GM23338 (cell line): ENCODE data around the gene MAPK11. TPM values are rescaled to one million over a fixed set of nuclear protein-coding genes. Genes with fewer than 3 reads are reported as not detected.

Source experiments
- ATAC-seq: fragments of 200-7000 bp; cut with Tn5 transposase; 3 replicates; pipeline ENCODE4 v1.9.1; 2020
- DNase-seq: peaks from one replicate; pipeline ENCODE4 v3.0.0-alpha.2; 2015; ENCODE audit warnings: low spot score
- H2AFZ ChIP-seq: fragments of 200-600 bp; sonication (generic); 2 replicates; pipeline ENCODE4 v1.8.0; 2016; ENCODE audit warnings: antibody characterized with exemption, mild to moderate bottlenecking, moderate library complexity
- H3F3A ChIP-seq: fragments of 200-600 bp; sonication (generic); replicated peaks from 2 replicates; pipeline ENCODE4 v1.8.0; 2017; ENCODE audit warnings: antibody characterized with exemption, mixed run types, low read depth
- H3K27ac ChIP-seq: fragments of 200-600 bp; sonication (generic); 2 replicates; pipeline ENCODE4 v1.6.1; 2016; ENCODE audit warnings: low read depth
- H3K27me3 ChIP-seq: fragments of 200-600 bp; sonication (generic); 2 replicates; pipeline ENCODE4 v1.8.0; 2016; ENCODE audit warnings: mild to moderate bottlenecking, mixed run types, moderate library complexity; ENCODE audit not compliant: insufficient read depth
- H3K36me3 ChIP-seq: fragments of 200-600 bp; sonication (generic); 2 replicates; pipeline ENCODE4 v1.8.0; 2016; ENCODE audit warnings: mild to moderate bottlenecking; ENCODE audit not compliant: insufficient read depth
- H3K4me1 ChIP-seq: fragments of 200-600 bp; sonication (generic); 2 replicates; pipeline ENCODE4 v1.8.0; 2016; ENCODE audit warnings: mild to moderate bottlenecking, moderate library complexity; ENCODE audit not compliant: insufficient read depth
- H3K4me2 ChIP-seq: fragments of 200-600 bp; sonication (generic); 2 replicates; pipeline ENCODE4 v1.7.1; 2017; ENCODE audit warnings: mixed run types
- H3K4me3 ChIP-seq: fragments of 200-600 bp; sonication (generic); 2 replicates; pipeline ENCODE4 v1.6.1; 2016; ENCODE audit warnings: mixed run types
- H3K79me2 ChIP-seq: fragments of 200-600 bp; sonication (generic); replicated peaks from 2 replicates; pipeline ENCODE4 v1.8.0; 2017; ENCODE audit warnings: mild to moderate bottlenecking; ENCODE audit not compliant: insufficient read depth
- H3K9me2 ChIP-seq: fragments of 200-600 bp; sonication (generic); 2 replicates; pipeline ENCODE4 v1.8.0; 2017; ENCODE audit not compliant: insufficient read depth
- H4K20me1 ChIP-seq: fragments of 200-600 bp; sonication (generic); replicated peaks from 2 replicates; pipeline ENCODE4 v1.8.0; 2017; ENCODE audit warnings: mild to moderate bottlenecking; ENCODE audit not compliant: insufficient read depth
- H3K27ac Mint-ChIP-seq: 2 replicates; pipeline ENCODE4 v1.8.0; 2020; ENCODE audit warnings: inconsistent platforms, mild to moderate bottlenecking, moderate library complexity, mixed read lengths
- H3K27me3 Mint-ChIP-seq: 3 replicates; pipeline ENCODE4 v1.8.0; 2022; ENCODE audit warnings: low read depth, mild to moderate bottlenecking, moderate library complexity, mixed read lengths, inconsistent platforms; ENCODE audit not compliant: insufficient read depth, poor library complexity
- H3K36me3 Mint-ChIP-seq: 3 replicates; pipeline ENCODE4 v1.8.0; 2021; ENCODE audit warnings: low read depth, mild to moderate bottlenecking, inconsistent platforms, moderate library complexity, mixed read lengths
- H3K4me1 Mint-ChIP-seq: 3 replicates; pipeline ENCODE4 v1.8.0; 2020; ENCODE audit warnings: mild to moderate bottlenecking, inconsistent platforms, mixed read lengths
- H3K4me3 Mint-ChIP-seq: 3 replicates; pipeline ENCODE4 v1.8.0; 2021; ENCODE audit warnings: moderate library complexity, mild to moderate bottlenecking, inconsistent platforms, mixed read lengths
- H3K9me3 Mint-ChIP-seq: 3 replicates; pipeline ENCODE4 v1.8.0; 2020; ENCODE audit warnings: moderate library complexity, mild to moderate bottlenecking, inconsistent platforms, mixed read lengths
- CREB1 ChIP-seq: fragments of 250-450 bp; sonication (Bioruptor Pico); IDR thresholded peaks from 2 replicates; pipeline ENCODE4 v1.5.0; 2020; ENCODE audit warnings: low read depth, mild to moderate bottlenecking, moderate library complexity
- EZH2 ChIP-seq: fragments of 200-600 bp; sonication (generic); IDR thresholded peaks from one replicate; pipeline ENCODE4 v1.8.0; 2017; ENCODE audit warnings: antibody characterized with exemption, mild to moderate bottlenecking, low read depth; ENCODE audit not compliant: unreplicated experiment
- JUNB ChIP-seq: IDR thresholded peaks from one replicate; pipeline ENCODE4 v1.6.1; 2016; ENCODE audit warnings: antibody characterized with exemption; ENCODE audit not compliant: unreplicated experiment
- NANOG ChIP-seq: IDR thresholded peaks from 2 replicates; pipeline ENCODE4 v1.6.1; 2016; ENCODE audit warnings: antibody characterized with exemption, borderline replicate concordance
- POLR2AphosphoS5 ChIP-seq: IDR thresholded peaks from 2 replicates; pipeline ENCODE4 v1.6.1; 2016; ENCODE audit warnings: antibody characterized with exemption, low read depth
- STAT1 ChIP-seq: IDR thresholded peaks from one replicate; pipeline ENCODE4 v1.6.1; 2016; ENCODE audit warnings: antibody characterized with exemption; ENCODE audit not compliant: unreplicated experiment
- ZNF114 ChIP-seq: fragments of 250-450 bp; sonication (Bioruptor Pico); IDR thresholded peaks from 2 replicates; pipeline ENCODE4 v1.5.0; 2020; ENCODE audit warnings: mild to moderate bottlenecking, moderate library complexity
- ZNF331 ChIP-seq: fragments of 250-450 bp; sonication (Bioruptor Pico); IDR thresholded peaks from 2 replicates; pipeline ENCODE4 v1.5.0; 2020; ENCODE audit warnings: low read depth, mild to moderate bottlenecking, moderate library complexity
- ZNF462 ChIP-seq: fragments of 250-450 bp; sonication (Bioruptor Pico); IDR thresholded peaks from 2 replicates; pipeline ENCODE4 v1.5.0; 2020; ENCODE audit warnings: mild to moderate bottlenecking, moderate library complexity
- polyA plus RNA-seq: library from polyadenylated mRNA; unstranded; fragments of >200 nt; fragmentation: Nextera tagmentation; extraction: Ambion mirVana; gene quantifications from 2 replicates; pipeline ENCODE4 v1.2.1, GENCODE V29; 2016
- total RNA-seq: library from RNA; depleted of rRNA; stranded (reverse); fragments of >200 nt; shearing (Covaris generic); gene quantifications from 2 replicates; pipeline ENCODE4 v1.2.3, GENCODE V29; 2014

Gene MAPK11
- total and polyA plus RNA-seq, 2 experiments from 2014 or later = 0.34 to 1.9 TPM

GRCh38 chr22:50308986-50309600 lies 38.9 kb upstream of the MAPK11 start:
- Mint-ChIP-seq H3K27me3 (peaks cover 25% of the 10 kb centered on the region), H3K4me1 (peaks cover 16% of the 10 kb centered on the region), H3K9me3 (no peaks in the 10 kb centered on the region), H3K36me3 (no peaks in the 10 kb centered on the region), H3K27ac (no peak overlapping the region), H3K4me3 (peak overlapping the region; percentile 9; the same call in 1 of the 3 replicates)
- Histone ChIP-seq H3F3A (0 out of 2 replicates have a peak, but pooled peaks cover 6% of the 10 kb centered on the region), H3K36me3 (no peaks in the 10 kb centered on the region), H4K20me1 (peaks cover 5% of the 10 kb centered on the region), H3K27me3 (peaks cover 11% of the 10 kb centered on the region), H3K9me2 (no peaks in the 10 kb centered on the region), H3K4me2 (no peak overlapping the region), H3K27ac (0 out of 2 replicates have a peak overlapping the region, but pooled peaks have one; percentile 66), H2AFZ (no peak overlapping the region), H3K4me1 (peaks cover 18% of the 10 kb centered on the region; the same call in 1 of the 2 replicates), H3K79me2 (no peaks in the 10 kb centered on the region), H3K4me3 (no peak overlapping the region)
- ATAC-seq (no peak), DNase-seq (no peak)
- TF ChIP-seq NANOG = no peak
- no peak for TF ChIP-seq ZNF331 (CRISPR knock-in tag)
- TF ChIP-seq CREB1 = no peak

GRCh38 chr22:50308597-50308935 lies 38.4 kb upstream of the MAPK11 start:
- ATAC-seq = no peak

More at GRCh38 chr22:50308597-50308935, 38.4 kb upstream of the MAPK11 start:
- Mint-ChIP-seq H3K4me3 (peak overlapping the region; percentile 9; the same call in 1 of the 3 replicates), H3K36me3 (no peaks in the 10 kb centered on the region), H3K9me3 (no peaks in the 10 kb centered on the region), H3K27ac (no peak overlapping the region), H3K27me3 (peaks cover 28% of the 10 kb centered on the region), H3K4me1 (peaks cover 20% of the 10 kb centered on the region)
- H3K9me2 ChIP-seq = no peaks in the 10 kb centered on the region
- H3K4me2 ChIP-seq = no peak overlapping the region
- 0 out of 2 replicates have a peak, but pooled peaks cover 6% of the 10 kb centered on the region for H3F3A ChIP-seq
- DNase-seq = no peak
- H4K20me1 ChIP-seq = peaks cover 5% of the 10 kb centered on the region
- no peaks in the 10 kb centered on the region for H3K36me3 ChIP-seq
- H2AFZ ChIP-seq = no peak overlapping the region
- H3K4me3 ChIP-seq = no peak overlapping the region
- peaks cover 19% of the 10 kb centered on the region; the same call in 1 of the 2 replicates for H3K4me1 ChIP-seq
- TF ChIP-seq CREB1 (no peak), STAT1 (no peak), ZNF462 (no peak), POLR2AphosphoS5 (no peak), ZNF114 (CRISPR knock-in tag) (no peak), ZNF331 (CRISPR knock-in tag) (no peak), NANOG (no peak), JUNB (no peak), EZH2 (no peak)
- peaks cover 11% of the 10 kb centered on the region for H3K27me3 ChIP-seq
- H3K79me2 ChIP-seq = no peaks in the 10 kb centered on the region
- H3K27ac ChIP-seq = 0 out of 2 replicates have a peak overlapping the region, but pooled peaks have one; percentile 66
